Kidney epithelial cell (primary cell): Measurements from ENCODE around the gene AXL. TPM values are rescaled to one million over a fixed set of nuclear protein-coding genes. Genes with fewer than 3 reads are reported as not detected.
A peak's percentile ranks its signal among the peaks of the same experiment; 100 is the strongest.

Experiments
- DNase-seq: peaks from one replicate; pipeline ENCODE4 v3.0.0-alpha.2; 2010; ENCODE audit warnings: low read depth
- H3K27me3 ChIP-seq: 2 replicates; pipeline ENCODE4 v1.6.0; 2011; ENCODE audit warnings: low read length; ENCODE audit not compliant: control insufficient read depth, insufficient read depth
- H3K36me3 ChIP-seq: 2 replicates; pipeline ENCODE4 v1.5.1; 2011; ENCODE audit warnings: low read length; ENCODE audit not compliant: control insufficient read depth, insufficient read depth
- H3K4me3 ChIP-seq: 2 replicates; pipeline ENCODE4 v1.5.1; 2011; ENCODE audit warnings: low read depth, mild to moderate bottlenecking, control low read depth, low read length
- CTCF ChIP-seq: IDR thresholded peaks from 2 replicates; pipeline ENCODE4 v1.5.1; 2011; ENCODE audit warnings: mild to moderate bottlenecking, moderate library complexity, low read length, control low read depth, inconsistent platforms; ENCODE audit not compliant: insufficient read depth, poor library complexity, severe bottlenecking
- total RNA-seq: library from RNA; depleted of rRNA; stranded (reverse); fragments of >200 nt; gene quantifications from 2 replicates; pipeline ENCODE4 v1.2.3, GENCODE V29; 2015

AXL gene
- total RNA-seq, 1 donor from 2014 or later: 128 TPM

DNA sequence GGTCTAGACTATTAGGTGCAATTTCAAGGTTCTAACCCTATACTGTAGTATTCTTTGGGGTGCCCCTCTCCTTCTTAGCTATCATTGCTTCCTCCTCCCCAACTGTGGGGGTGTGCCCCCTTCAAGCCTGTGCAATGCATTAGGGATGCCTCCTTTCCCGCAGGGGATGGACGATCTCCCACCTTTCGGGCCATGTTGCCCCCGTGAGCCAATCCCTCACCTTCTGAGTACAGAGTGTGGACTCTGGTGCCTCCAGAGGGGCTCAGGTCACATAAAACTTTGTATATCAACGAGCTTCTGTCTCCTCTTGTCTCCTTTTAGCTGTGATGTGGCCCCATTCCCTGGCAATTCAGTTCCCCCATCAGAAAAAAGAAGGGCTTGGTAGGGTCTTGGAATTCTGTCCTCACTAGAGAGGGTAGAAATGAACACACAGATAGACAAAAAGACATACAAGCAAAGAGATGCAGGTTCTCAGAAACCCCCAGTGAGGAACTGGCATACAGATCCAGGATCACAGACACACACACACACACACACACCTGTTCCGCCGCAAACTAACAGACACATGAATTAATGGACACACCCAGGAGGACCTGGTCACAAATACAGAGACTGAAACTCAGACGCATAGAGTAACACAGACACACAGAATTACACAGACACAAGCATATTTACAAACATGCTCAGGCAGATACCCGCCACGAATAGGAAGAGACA is 42.6 kb downstream of the AXL start:
- Histone ChIP-seq H3K36me3 (peaks cover 4% of the 10 kb centered on the region), H3K4me3 (peak overlapping the region; percentile 67), H3K27me3 (no peaks in the 10 kb centered on the region)
- TF ChIP-seq CTCF: no peak
- no peak for DNase-seq

GRCh38 chr19:41263042-41263849 is 44.2 kb downstream of the AXL start:
- Histone ChIP-seq H3K4me3 (peak overlapping the region; percentile 67), H3K27me3 (no peaks in the 10 kb centered on the region), H3K36me3 (peaks cover 4% of the 10 kb centered on the region)
- TF ChIP-seq CTCF: no peak
- DNase-seq: no peak

- Histone ChIP-seq H3K36me3 (peaks cover 1% of the 10 kb centered on the region), H3K4me3 (peak within 1 kb of the TSS; percentile 83), H3K27me3 (no peaks in the 10 kb centered on the region)
- peak; percentile 35 for TF ChIP-seq CTCF
- peak; percentile 100 for DNase-seq
Measured at GRCh38 chr19:41263850-41264580, 45.0 kb downstream of the AXL start, which contains the start of gene HNRNPUL1. HNRNPUL1 (plus strand) TSS chr19:41264372; CDS start chr19:41264504, 132 bp downstream.

- TF ChIP-seq CTCF: no peak
- H3K27me3 ChIP-seq: no peaks in the 10 kb centered on the region
Measured at GRCh38 chr19:41264581-41265394, 45.8 kb downstream of the AXL start.

DNA sequence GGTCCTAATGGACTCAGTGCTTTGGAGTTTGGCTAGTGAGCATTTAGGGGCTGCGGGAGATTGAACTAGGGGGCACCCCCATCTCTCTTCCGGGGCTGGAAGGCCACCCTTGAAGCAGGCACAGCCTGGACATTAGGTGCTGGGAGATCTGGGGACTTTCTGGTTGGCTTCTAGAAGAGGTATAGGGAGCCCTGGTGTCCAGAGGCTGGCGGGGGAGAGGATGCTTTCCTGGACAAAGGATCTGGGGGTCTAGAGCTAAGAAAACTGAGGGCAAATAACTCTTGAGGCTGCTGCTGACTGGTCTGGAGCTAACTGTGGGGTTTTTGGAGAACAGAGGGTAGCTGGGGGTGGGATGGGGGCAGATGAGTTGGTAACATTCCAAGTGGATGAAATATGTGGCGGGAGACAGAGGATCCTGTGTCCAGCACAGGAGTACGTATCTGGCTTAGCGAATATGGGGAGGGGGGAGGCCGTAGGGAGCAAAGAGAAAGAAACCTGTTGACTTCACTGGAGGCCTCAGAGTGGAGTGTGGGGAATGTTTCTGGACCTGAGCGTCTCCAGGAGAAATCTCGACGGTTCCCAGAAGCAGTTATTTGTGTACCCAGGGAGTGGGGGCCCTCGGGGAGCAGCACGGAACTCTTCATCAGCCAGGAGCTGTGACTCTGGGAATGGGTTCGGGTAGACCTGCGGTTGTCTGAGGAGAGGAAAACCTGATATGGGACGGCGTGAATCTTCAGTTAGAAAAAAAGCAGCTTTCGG is 46.6 kb downstream of the AXL start:
- Histone ChIP-seq H3K27me3 (no peaks in the 10 kb centered on the region), H3K4me3 (peak overlapping the region; percentile 83), H3K36me3 (no peaks in the 10 kb centered on the region)
- no peak for DNase-seq
- TF ChIP-seq CTCF: no peak

More at GRCh38 chr19:41264581-41265394, 45.8 kb downstream of the AXL start:
- no peak for DNase-seq
- Histone ChIP-seq H3K36me3 (no peaks in the 10 kb centered on the region), H3K4me3 (peak overlapping the region; percentile 83)
